Bronchial epithelial cell (primary cell): ENCODE data around the gene ZFPL1. TPM values are rescaled to one million over a fixed set of nuclear protein-coding genes. Genes with fewer than 3 reads are reported as not detected.

ENCODE experiments used
- DNase-seq: peaks from one replicate; pipeline ENCODE4 v3.0.0-alpha.2; 2010; ENCODE audit warnings: low read depth
- FAIRE-seq: peaks from 2 replicates; lab custom pipeline; 2011; peaks lifted over from hg19 to GRCh38; lab: Jason Lieb, UNC
- H3K27me3 ChIP-seq: 2 replicates; pipeline ENCODE4 v1.5.1; 2011; ENCODE audit warnings: low read length; ENCODE audit not compliant: control insufficient read depth, insufficient read depth
- H3K36me3 ChIP-seq: 2 replicates; pipeline ENCODE4 v1.5.1; 2011; ENCODE audit warnings: low read length; ENCODE audit not compliant: control insufficient read depth, insufficient read depth
- H3K4me3 ChIP-seq: 2 replicates; pipeline ENCODE4 v1.5.1; 2011; ENCODE audit warnings: mild to moderate bottlenecking, low read depth, low read length, control low read depth
- CTCF ChIP-seq: IDR thresholded peaks from 2 replicates; pipeline ENCODE4 v1.5.1; 2011; ENCODE audit warnings: mild to moderate bottlenecking, moderate library complexity, low read length, control low read depth, inconsistent platforms; ENCODE audit not compliant: insufficient read depth, severe bottlenecking
- total RNA-seq: library from RNA; depleted of rRNA; stranded (reverse); fragments of >200 nt; gene quantifications from 2 replicates; pipeline ENCODE4 v1.2.1, GENCODE V29; 2014

ZFPL1 gene
- total RNA-seq, 1 donor from 2014 or later = 34.2 TPM

DNA sequence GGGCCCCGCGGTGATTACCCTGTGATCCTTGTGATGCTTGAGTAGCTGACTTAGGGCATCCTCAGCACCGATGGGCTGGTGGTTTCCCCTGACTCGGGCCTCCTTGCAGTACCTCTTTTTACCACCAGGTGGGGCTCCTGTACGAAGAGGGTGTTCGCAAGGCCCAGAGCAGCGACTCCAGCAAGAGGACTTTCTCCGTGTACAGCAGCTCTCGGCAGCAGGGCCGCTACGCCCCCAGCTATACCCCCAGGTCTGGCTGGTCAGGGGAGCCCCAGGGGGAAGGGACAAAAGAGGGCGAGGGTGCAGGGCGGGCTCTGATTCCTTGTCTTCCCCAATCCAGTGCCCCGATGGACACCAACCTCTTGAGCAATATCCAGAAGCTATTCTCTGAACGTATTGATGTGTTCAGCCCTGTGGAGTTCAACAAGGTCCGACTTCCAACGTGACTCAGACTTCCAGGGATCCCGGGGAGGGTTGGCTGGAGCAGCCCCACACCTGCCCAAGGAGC, 26.4 kb downstream of the ZFPL1 start:
- DNase-seq (peak; percentile 72), FAIRE-seq (peak; percentile 89)
- TF ChIP-seq CTCF = peak; percentile 96
- H3K36me3 ChIP-seq = peaks cover 10% of the 10 kb centered on the region
- H3K4me3 ChIP-seq = no peak overlapping the region
- H3K27me3 ChIP-seq = no peaks in the 10 kb centered on the region

DNA sequence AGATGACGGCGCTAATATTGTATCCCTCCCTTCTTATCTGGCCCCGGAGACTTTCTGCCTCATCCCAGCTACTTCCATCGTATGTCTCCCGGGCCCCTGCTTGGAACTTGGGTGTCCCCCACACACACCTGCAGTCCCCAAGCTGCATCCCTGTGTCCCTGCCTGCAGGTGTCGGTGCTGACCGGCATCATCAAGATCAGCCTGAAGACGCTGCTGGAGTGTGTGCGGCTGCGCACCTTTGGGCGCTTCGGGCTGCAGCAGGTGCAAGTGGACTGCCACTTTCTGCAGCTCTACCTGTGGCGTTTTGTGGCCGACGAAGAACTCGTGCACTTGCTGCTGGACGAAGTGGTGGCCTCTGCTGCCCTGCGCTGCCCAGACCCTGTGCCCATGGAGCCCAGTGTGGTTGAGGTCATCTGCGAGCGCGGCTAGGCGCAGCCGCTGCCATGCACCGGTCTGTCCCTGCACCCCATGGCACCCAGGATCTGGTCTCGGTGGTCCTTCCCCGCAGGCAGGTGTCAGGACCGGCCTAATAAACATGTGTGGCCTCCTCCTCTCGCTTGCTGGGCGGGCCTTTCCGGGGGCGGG, 27.2 kb downstream of the ZFPL1 start:
- FAIRE-seq (no peak), DNase-seq (no peak)
- peaks cover 14% of the 10 kb centered on the region for H3K36me3 ChIP-seq
- H3K4me3 ChIP-seq = no peak overlapping the region
- no peak for TF ChIP-seq CTCF
- no peaks in the 10 kb centered on the region for H3K27me3 ChIP-seq

GRCh38 chr11:65111744-65112545, 27.9 kb downstream of the ZFPL1 start, which contains the start of gene TM7SF2:
TSS of gene TM7SF2 (plus strand) at chr11:65111872. CDS start at chr11:65112016, 144 bp downstream.
- FAIRE-seq (no peak), DNase-seq (peak; percentile 85)

GRCh38 chr11:65112546-65113360, 28.7 kb downstream of the ZFPL1 start:
- Histone ChIP-seq H3K36me3 (peaks cover 12% of the 10 kb centered on the region), H3K4me3 (peak overlapping the region; percentile 50), H3K27me3 (no peaks in the 10 kb centered on the region)
- TF ChIP-seq CTCF = peak; percentile 87
- FAIRE-seq (no peak), DNase-seq (no peak)

More at GRCh38 chr11:65111744-65112545, 27.9 kb downstream of the ZFPL1 start, which contains the start of gene TM7SF2:
- no peak for TF ChIP-seq CTCF
- Histone ChIP-seq H3K4me3 (peak within 1 kb of the TSS; percentile 50), H3K27me3 (no peaks in the 10 kb centered on the region), H3K36me3 (peaks cover 15% of the 10 kb centered on the region)

GRCh38 chr11:65113361-65113756, 29.3 kb downstream of the ZFPL1 start:
- Histone ChIP-seq H3K36me3 (peaks cover 12% of the 10 kb centered on the region), H3K4me3 (no peak overlapping the region), H3K27me3 (no peaks in the 10 kb centered on the region)
- TF ChIP-seq CTCF = no peak
- no peak for FAIRE-seq
- no peak for DNase-seq
